Endometrium (tissue), 2 donors: Measurements from ENCODE around the gene ZBTB7A.

Source experiments
- FAIRE-seq: peaks from 2 replicates; lab custom pipeline; 2012; peaks lifted over from hg19 to GRCh38; lab: Jason Lieb, UNC
- donor health status: control.
- donor health status: control.

The ZBTB7A gene

GRCh38 chr19:4054441-4055208 lies 12.1 kb downstream of the ZBTB7A start:
- no peak for FAIRE-seq

- no peak for FAIRE-seq
These were observed 13.0 kb downstream of the ZBTB7A start for GRCh38 chr19:4053423-4054324.

- FAIRE-seq: no peak
These were observed 13.7 kb downstream of the ZBTB7A start for GRCh38 chr19:4052993-4053422.

GRCh38 chr19:4052114-4052992 lies 14.3 kb downstream of the ZBTB7A start:
- no peak for FAIRE-seq

- no peak for FAIRE-seq
These were observed 15.3 kb downstream of the ZBTB7A start for GRCh38 chr19:4051175-4052101.

GRCh38 chr19:4049432-4049831 lies 17.3 kb downstream of the ZBTB7A start:
- FAIRE-seq: no peak

GRCh38 chr19:4046946-4047683 lies 19.6 kb downstream of the ZBTB7A start:
- FAIRE-seq: no peak

GRCh38 chr19:4046362-4046691 lies 20.4 kb downstream of the ZBTB7A start:
- no peak for FAIRE-seq

- FAIRE-seq: no peak
These were observed 20.9 kb downstream of the ZBTB7A start for GRCh38 chr19:4045597-4046361.

GRCh38 chr19:4044990-4045465 lies 21.7 kb downstream of the ZBTB7A start:
- no peak for FAIRE-seq

- no peak for FAIRE-seq
These were observed 22.6 kb downstream of the ZBTB7A start for GRCh38 chr19:4043966-4044715.

GRCh38 chr19:4043401-4043800 lies 23.3 kb downstream of the ZBTB7A start:
- no peak for FAIRE-seq

- no peak for FAIRE-seq
These were observed 24.0 kb downstream of the ZBTB7A start for GRCh38 chr19:4042731-4043082.

GRCh38 chr19:4042064-4042730 lies 24.5 kb downstream of the ZBTB7A start:
- FAIRE-seq: no peak

GRCh38 chr19:4038661-4039423 lies 27.9 kb downstream of the ZBTB7A start:
- no peak for FAIRE-seq

- no peak for FAIRE-seq
These were observed 28.6 kb downstream of the ZBTB7A start for GRCh38 chr19:4038057-4038456.

GRCh38 chr19:4037301-4037949 lies 29.3 kb downstream of the ZBTB7A start:
- no peak for FAIRE-seq
